ENCODE results near the gene COX4I1.
"Not testable (repeated sequence)": the region's sequence is repeated elsewhere in the genome, so short reads cannot be mapped to it uniquely, and the experiment has no call there.

Gene COX4I1

DNA sequence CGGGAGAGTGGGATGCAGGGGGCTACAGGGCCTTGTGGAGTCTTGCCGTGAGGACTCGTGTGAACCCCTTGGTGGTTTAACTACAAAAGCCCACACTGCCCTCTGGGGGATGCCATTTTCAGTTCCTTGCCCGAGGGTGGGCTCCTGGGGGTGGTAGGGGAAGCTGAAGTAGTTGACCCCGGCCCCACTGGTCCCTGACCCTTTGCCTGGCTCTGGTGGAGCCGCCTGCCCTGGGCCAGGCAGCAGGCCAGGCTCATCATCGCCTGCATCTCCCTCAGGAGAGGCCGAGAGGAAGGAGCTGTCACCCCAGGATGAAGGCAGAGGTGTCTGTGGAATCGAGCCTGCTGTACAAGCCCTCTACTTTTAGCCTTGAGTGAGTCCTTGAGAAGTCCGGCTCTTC lies 10.2 kb downstream of the COX4I1 start:
- no peak overlapping the region for H3K27ac ChIP-seq (ENCODE audit: insufficient read depth, low read depth, low read length, poor library complexity, severe bottlenecking)
- 80 to 83% methylated on average over 10 of the region's 10 CpGs for WGBS, 2 experiments
- peaks cover 13% of the 10 kb centered on the region for H3K27me3 ChIP-seq (ENCODE audit: control insufficient read depth, insufficient read depth, low read length, poor library complexity, severe bottlenecking)
- H3K4me1 ChIP-seq (ENCODE audit: control insufficient read depth, insufficient read depth, low read length) = no peaks in the 10 kb centered on the region
- no peaks in the 10 kb centered on the region for H3K9me3 ChIP-seq (ENCODE audit: control insufficient read depth, low read length)
- H3K4me3 ChIP-seq (ENCODE audit: insufficient read depth, low read depth, low read length) = no peak overlapping the region
- peaks cover 15% of the 10 kb centered on the region for H3K36me3 ChIP-seq (ENCODE audit: control insufficient read depth, insufficient read depth, low read length)

DNA sequence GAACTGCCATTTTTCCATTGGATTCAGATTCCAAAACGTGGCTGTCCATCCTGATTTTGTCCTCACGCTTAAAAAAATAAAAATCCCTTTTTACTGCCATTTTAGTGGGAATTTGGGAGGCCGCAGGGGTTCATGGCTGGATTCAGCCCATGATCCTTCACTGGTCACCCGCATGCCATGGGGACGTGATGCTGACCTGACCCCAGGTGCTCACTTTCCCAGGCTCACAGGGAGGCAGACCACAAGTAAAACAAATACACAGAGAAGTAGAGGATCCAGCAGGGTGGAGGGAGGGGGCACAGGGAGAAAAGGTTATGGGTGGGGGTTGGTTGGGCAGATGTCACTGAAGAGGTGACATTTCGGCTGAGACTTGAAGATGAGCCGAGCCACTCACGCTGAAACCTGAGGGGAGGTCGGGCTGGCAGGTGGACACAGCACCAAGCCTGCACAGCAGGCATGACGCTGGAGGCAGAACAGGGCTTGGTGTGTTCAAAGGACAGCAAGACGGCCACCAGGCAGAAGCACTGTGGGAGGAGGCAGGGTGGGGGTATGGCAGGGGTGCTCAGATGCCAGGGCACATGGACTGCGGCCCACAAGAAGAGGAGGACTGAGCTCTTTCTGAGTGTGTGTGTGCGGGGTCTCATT lies 10.7 kb downstream of the COX4I1 start:
- no peak overlapping the region for H3K27ac ChIP-seq (ENCODE audit: insufficient read depth, low read depth, low read length, poor library complexity, severe bottlenecking)
- no peaks in the 10 kb centered on the region for H3K4me1 ChIP-seq (ENCODE audit: control insufficient read depth, insufficient read depth, low read length)
- no peaks in the 10 kb centered on the region for H3K9me3 ChIP-seq (ENCODE audit: control insufficient read depth, low read length)
- H3K4me3 ChIP-seq (ENCODE audit: insufficient read depth, low read depth, low read length) = no peak overlapping the region
- peaks cover 10% of the 10 kb centered on the region for H3K36me3 ChIP-seq (ENCODE audit: control insufficient read depth, insufficient read depth, low read length)
- H3K27me3 ChIP-seq (ENCODE audit: control insufficient read depth, insufficient read depth, low read length, poor library complexity, severe bottlenecking) = peaks cover 13% of the 10 kb centered on the region
- 93% methylated on average over 13 of the region's 13 CpGs for WGBS, 2 experiments

DNA sequence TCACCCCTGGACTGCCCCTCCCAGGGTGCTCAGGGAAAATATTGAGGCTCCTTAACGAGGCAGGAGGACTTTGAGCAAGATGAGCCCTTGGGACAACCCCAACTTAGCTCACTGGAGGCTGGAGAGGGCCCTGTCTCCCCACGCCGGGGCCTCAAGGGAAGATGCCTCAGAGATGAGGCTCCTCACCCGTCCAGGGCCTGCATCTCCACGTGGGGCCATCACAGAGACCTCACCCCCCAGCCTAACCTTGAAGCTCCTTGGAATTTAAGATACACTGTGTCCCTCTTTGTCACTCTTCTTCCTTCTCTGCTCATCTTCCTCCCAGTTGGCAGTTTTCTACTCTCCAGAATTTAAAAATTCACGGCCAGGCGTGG lies 11.2 kb downstream of the COX4I1 start:
- peaks cover 13% of the 10 kb centered on the region for H3K27me3 ChIP-seq (ENCODE audit: control insufficient read depth, insufficient read depth, low read length, poor library complexity, severe bottlenecking)
- H3K9me3 ChIP-seq (ENCODE audit: control insufficient read depth, low read length) = no peaks in the 10 kb centered on the region
- no peaks in the 10 kb centered on the region for H3K4me1 ChIP-seq (ENCODE audit: control insufficient read depth, insufficient read depth, low read length)
- 90 to 91% methylated on average over 7 of the region's 7 CpGs for WGBS, 2 experiments
- H3K27ac ChIP-seq (ENCODE audit: insufficient read depth, low read depth, low read length, poor library complexity, severe bottlenecking) = no peak overlapping the region
- no peak overlapping the region for H3K4me3 ChIP-seq (ENCODE audit: insufficient read depth, low read depth, low read length)
- peaks cover 8% of the 10 kb centered on the region for H3K36me3 ChIP-seq (ENCODE audit: control insufficient read depth, insufficient read depth, low read length)

DNA sequence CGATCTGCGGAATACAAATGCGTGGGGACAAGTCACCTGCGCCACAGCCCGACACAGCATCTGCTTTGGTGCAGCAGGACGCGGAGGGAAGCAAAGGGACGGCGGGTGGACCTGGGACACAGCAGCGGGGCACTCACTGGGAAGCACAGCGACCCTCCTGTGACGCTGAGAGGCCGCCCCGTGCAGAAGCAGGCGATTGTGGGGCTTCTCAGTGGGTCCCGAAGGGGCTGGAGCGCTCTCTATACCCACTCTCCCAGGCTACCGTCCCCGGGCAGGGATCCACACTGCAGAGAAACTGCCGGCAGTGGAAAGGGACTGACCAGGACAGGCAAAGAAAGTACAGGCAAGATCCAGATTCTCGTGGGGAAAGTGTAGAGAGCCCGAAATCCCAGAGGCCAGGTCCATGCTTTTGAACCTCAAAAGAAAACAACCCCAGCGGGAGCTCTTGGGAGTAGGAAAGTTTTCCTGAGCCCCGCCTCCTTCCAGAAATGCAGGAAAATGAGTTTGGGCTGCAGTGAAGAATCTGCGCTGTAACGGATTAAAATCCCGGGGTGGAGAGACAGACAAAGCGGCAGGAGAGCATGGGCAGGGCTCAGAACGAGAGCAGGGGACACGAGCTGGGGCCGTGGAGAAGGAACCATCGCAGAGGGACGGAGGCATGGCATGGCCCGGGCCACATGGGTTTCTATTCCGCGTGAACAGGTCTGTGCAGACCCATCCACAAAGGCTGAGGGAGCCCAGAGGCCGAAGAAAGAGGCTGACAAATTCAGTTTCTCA lies 12.7 kb downstream of the COX4I1 start:
- Histone ChIP-seq H3K36me3 (ENCODE audit: control insufficient read depth, insufficient read depth, low read length) (no peaks in the 10 kb centered on the region), H3K27ac (ENCODE audit: insufficient read depth, low read depth, low read length, poor library complexity, severe bottlenecking) (no peak overlapping the region), H3K4me3 (ENCODE audit: insufficient read depth, low read depth, low read length) (no peak overlapping the region), H3K27me3 (ENCODE audit: control insufficient read depth, insufficient read depth, low read length, poor library complexity, severe bottlenecking) (peaks cover 13% of the 10 kb centered on the region), H3K4me1 (ENCODE audit: control insufficient read depth, insufficient read depth, low read length) (no peaks in the 10 kb centered on the region), H3K9me3 (ENCODE audit: control insufficient read depth, low read length) (no peaks in the 10 kb centered on the region)
- 77 to 84% methylated on average over 37 of the region's 37 CpGs for WGBS, 2 experiments

DNA sequence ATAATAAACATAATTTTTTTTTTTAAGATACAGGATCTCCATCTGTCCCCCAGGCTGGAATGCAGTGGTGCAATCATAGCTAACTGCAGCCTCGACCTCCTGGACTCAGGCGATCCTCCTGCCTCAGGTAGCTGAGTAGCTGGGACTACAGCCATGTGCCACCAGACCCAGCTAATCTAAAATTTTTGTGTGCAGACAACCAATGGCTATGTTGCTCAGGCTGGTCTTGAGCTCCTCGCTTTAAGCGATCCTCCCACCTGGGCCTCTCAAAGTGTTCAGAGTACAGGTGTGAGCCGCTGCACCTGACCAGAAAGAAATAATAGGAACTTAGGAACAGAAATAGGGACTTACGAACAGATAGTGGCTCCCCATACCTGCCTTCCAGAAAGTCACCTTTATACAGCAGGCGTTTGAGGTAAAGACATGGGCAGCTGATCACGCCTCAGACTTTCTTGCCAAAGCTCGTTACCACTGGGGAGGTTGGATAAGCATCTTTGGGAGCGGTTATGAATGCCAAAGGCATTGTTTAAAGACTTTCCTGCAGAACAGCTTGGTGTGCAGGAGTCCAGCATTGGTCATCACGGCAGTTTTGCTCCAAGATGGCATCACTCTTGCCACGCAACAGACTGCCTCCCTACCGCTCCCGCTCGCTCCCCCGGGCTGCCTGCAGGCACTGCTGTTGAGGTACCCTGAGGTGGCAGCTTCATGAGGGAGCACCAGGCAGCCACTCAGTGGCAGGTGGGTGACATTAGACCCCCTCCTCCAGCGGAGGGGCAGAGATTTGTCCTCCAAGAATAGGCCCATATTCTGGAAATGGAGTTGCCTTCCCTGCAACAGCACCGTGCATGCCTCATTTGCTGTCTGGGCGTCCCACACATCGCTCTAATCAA lies 13.6 kb downstream of the COX4I1 start:
- Histone ChIP-seq H3K4me3 (ENCODE audit: insufficient read depth, low read depth, low read length) (no peak overlapping the region), H3K9me3 (ENCODE audit: control insufficient read depth, low read length) (no peaks in the 10 kb centered on the region)
- 92% methylated on average over 20 of the region's 20 CpGs for WGBS, 2 experiments

DNA sequence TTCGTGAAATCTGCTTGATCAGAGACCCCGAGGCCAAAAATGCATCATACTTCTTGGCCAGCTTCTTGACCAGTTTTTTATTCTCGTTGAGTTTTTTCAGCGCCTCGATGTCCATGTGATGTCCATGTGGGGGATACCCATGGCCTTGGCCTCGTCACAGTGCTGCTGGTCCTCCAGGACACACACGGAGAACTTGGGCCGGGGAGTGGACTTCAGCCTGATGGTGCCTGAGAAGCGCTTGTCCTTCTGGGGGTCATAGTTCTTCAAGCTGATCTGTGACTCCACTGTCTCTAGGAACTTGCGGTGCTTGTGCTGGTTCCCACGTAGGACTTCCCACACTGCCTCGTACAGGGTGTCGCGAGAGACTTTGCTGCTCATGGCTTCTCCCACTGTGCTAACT lies 16.7 kb downstream of the COX4I1 start:
- H3K4me3 ChIP-seq (ENCODE audit: insufficient read depth, low read depth, low read length) = no peak overlapping the region
- H3K36me3 ChIP-seq (ENCODE audit: control insufficient read depth, insufficient read depth, low read length) = no peaks in the 10 kb centered on the region
- peaks cover 37% of the 10 kb centered on the region for H3K27me3 ChIP-seq (ENCODE audit: control insufficient read depth, insufficient read depth, low read length, poor library complexity, severe bottlenecking)
- no peaks in the 10 kb centered on the region for H3K9me3 ChIP-seq (ENCODE audit: control insufficient read depth, low read length)
- H3K4me1 ChIP-seq (ENCODE audit: control insufficient read depth, insufficient read depth, low read length) = no peaks in the 10 kb centered on the region
- WGBS, 2 experiments = 94% methylated on average over 14 of the region's 14 CpGs
- no peak overlapping the region for H3K27ac ChIP-seq (ENCODE audit: insufficient read depth, low read depth, low read length, poor library complexity, severe bottlenecking)

More for the DNA sequence above, 13.6 kb downstream of the COX4I1 start:
- H3K27me3 ChIP-seq (ENCODE audit: control insufficient read depth, insufficient read depth, low read length, poor library complexity, severe bottlenecking) = peaks cover 17% of the 10 kb centered on the region
- no peaks in the 10 kb centered on the region for H3K36me3 ChIP-seq (ENCODE audit: control insufficient read depth, insufficient read depth, low read length)
- H3K27ac ChIP-seq (ENCODE audit: insufficient read depth, low read depth, low read length, poor library complexity, severe bottlenecking) = no peak overlapping the region
- H3K4me1 ChIP-seq (ENCODE audit: control insufficient read depth, insufficient read depth, low read length) = no peaks in the 10 kb centered on the region

DNA sequence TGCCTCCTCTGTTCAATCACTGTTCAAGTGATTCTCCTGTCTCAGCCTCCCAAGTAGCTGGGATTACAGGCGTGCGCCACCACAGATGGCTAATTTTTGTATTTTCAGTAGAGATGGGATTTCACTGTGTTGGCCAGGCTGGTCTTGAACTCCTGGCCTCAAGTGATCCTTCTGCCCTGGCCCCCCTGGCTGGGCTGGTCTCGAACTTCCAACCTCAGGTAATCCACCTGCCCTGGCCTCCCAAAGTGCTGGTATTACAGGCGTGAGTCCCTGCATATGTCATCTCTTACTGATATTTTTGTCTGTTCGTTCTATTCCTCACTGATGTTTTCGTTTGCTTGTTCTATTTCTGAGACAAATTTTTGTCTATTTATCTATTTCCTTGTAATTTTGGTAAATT lies 17.7 kb downstream of the COX4I1 start:
- not testable (repeated sequence) for H3K36me3 ChIP-seq (ENCODE audit: control insufficient read depth, insufficient read depth, low read length); H3K4me1 ChIP-seq (ENCODE audit: control insufficient read depth, insufficient read depth, low read length); H3K9me3 ChIP-seq (ENCODE audit: control insufficient read depth, low read length); H3K4me3 ChIP-seq (ENCODE audit: insufficient read depth, low read depth, low read length); H3K27ac ChIP-seq (ENCODE audit: insufficient read depth, low read depth, low read length, poor library complexity, severe bottlenecking)
- WGBS, 2 experiments = 88 to 91% methylated on average over 6 of the region's 6 CpGs
- H3K27me3 ChIP-seq (ENCODE audit: control insufficient read depth, insufficient read depth, low read length, poor library complexity, severe bottlenecking) = peaks cover 33% of the 10 kb centered on the region

DNA sequence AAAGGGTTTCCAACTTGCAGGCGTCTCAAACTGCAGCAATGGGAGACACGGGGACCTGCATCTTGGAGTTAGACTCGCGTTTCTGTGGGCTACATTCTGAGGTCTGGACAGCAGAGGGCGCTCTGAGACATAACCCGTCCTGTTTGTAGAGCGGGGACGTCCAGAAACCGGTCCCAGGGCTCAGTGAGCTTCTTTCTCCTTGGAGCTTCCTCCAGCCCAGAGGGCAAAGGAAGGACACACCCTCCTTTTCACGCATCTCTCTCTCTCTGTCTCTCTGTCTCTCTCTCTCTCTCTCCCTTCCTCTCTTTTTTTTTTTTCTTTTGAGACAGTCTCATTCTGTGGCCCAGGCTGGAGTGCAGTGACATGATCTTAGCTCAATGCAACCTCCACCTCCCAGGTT lies 19.8 kb downstream of the COX4I1 start:
- Histone ChIP-seq H3K27me3 (ENCODE audit: control insufficient read depth, insufficient read depth, low read length, poor library complexity, severe bottlenecking) (peaks cover 26% of the 10 kb centered on the region), H3K4me3 (ENCODE audit: insufficient read depth, low read depth, low read length) (no peak overlapping the region), H3K4me1 (ENCODE audit: control insufficient read depth, insufficient read depth, low read length) (no peaks in the 10 kb centered on the region), H3K27ac (ENCODE audit: insufficient read depth, low read depth, low read length, poor library complexity, severe bottlenecking) (no peak overlapping the region), H3K36me3 (ENCODE audit: control insufficient read depth, insufficient read depth, low read length) (no peaks in the 10 kb centered on the region), H3K9me3 (ENCODE audit: control insufficient read depth, low read length) (no peaks in the 10 kb centered on the region)
- 6 to 7% methylated on average over 10 of the region's 10 CpGs for WGBS, 2 experiments

DNA sequence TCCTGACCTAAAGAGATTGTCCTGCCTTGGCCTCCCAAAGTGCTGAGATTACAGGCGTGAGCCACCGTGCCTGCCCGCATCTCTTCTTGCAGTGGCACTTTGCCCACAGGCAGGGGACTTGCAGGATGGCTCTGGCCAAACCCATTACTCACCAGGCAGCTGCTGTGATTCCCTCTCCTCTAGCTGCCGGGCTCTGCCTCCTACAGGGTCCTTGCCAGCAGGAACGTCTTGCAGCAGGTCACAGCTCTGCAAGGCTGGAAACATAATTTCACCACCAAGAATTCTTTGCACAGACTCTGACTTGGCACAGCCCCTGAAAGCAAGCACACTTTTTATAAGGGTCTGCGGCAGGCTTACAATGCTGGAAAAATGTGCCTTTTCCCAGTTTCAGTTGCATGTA lies 20.3 kb downstream of the COX4I1 start:
- Histone ChIP-seq H3K9me3 (ENCODE audit: control insufficient read depth, low read length) (no peaks in the 10 kb centered on the region), H3K27ac (ENCODE audit: insufficient read depth, low read depth, low read length, poor library complexity, severe bottlenecking) (no peak overlapping the region), H3K4me3 (ENCODE audit: insufficient read depth, low read depth, low read length) (no peak overlapping the region), H3K4me1 (ENCODE audit: control insufficient read depth, insufficient read depth, low read length) (no peaks in the 10 kb centered on the region), H3K36me3 (ENCODE audit: control insufficient read depth, insufficient read depth, low read length) (no peaks in the 10 kb centered on the region), H3K27me3 (ENCODE audit: control insufficient read depth, insufficient read depth, low read length, poor library complexity, severe bottlenecking) (peaks cover 26% of the 10 kb centered on the region)
- 80 to 89% methylated on average over 6 of the region's 6 CpGs for WGBS, 2 experiments
